ENCODE measurements around the gene DGUOK.

DGUOK gene

GRCh38 chr2:73947412-73948018, 20.8 kb downstream of the DGUOK start:
- no peak for DNase-seq (ENCODE audit: low read depth)

DNA sequence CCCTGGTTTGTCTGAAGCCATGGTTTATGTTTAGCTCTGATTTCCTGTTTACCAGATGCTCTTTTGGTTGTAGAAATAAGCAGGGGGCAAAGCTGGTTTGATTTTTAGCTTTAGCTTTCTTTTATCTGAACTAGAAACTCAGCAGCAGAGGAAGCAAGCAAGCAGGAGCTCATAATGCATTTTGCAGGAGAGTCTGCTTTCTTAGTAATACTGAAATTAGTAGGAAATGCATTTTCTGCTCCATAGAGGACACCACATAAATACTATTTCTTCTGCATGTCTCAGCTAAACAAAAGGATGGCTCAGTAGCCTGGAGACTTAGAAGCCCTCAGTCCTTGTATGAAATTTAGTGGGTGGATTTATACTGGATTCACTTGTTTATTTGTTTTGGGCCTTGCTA, 23.1 kb downstream of the DGUOK start:
- DNase-seq (ENCODE audit: low read depth), result no peak

- DNase-seq (ENCODE audit: low read depth), result no peak
Observed at GRCh38 chr2:73952499-73953446, 26.1 kb downstream of the DGUOK start.

GRCh38 chr2:73956218-73956865, 29.7 kb downstream of the DGUOK start:
- DNase-seq (ENCODE audit: low read depth), result no peak

GRCh38 chr2:73961274-73961673, 34.6 kb downstream of the DGUOK start:
- no peak for DNase-seq (ENCODE audit: low read depth)

DNA sequence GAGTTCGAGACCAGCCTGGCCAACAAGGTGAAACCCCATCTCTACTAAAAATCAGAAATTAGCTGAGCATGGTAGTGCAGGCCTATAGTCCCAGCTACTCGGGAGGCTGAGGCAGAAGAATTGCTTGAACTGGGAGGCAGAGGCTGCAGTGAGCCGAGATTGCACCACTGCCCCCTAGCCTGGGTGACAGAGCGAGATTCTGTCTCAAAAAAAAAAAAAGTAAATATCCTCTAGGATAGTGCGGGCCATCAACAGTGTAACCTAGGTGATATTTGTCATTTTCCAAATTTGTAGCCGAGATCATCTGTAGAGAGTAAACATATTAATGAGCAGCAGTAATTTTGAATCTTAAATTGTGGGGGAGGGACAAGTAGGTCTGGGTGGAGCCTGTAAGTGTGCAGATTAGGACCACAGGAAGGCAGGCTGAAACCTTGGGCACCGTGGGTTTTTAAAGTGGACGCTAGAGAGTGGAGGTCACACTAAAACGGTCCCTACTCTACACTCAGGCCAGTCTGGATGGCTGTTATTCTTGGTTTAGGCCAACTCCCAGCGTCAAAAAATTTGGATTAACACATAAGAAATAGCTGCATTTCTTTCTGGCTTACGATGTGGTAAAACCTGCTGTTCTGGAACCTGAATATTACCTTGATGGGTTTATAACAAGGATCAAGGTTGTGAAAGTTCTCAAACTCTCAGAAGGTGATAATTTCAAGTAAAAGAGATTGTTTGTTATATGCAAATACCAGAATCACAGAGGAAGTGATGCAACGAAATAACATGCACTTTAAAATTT, 35.3 kb downstream of the DGUOK start:
- DNase-seq (ENCODE audit: low read depth), result no peak

GRCh38 chr2:73962798-73963197, 36.1 kb downstream of the DGUOK start:
- DNase-seq (ENCODE audit: low read depth), result no peak

GRCh38 chr2:73963385-73964120, 36.9 kb downstream of the DGUOK start:
- DNase-seq (ENCODE audit: low read depth), result no peak

GRCh38 chr2:73964223-73964622, 37.5 kb downstream of the DGUOK start:
- DNase-seq (ENCODE audit: low read depth), result no peak

DNA sequence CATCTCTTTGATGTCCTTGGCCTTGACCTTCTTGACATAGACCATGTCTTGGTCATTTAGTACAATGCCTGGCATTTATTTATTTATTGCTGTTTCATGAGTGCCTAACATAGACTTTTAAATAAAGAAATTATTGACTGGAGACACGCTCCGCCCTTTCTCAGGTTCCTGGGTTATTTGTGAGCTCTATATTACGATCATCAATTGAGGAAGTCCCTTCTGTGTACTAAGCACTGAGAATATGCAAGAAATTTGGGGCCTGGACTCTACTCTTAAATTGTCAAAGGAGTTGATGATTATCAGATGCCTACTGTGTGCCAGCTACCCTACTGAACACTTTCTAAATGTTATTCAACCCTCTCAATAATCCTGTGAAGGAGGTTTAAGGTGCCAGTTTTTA, 38.4 kb downstream of the DGUOK start:
- no peak for DNase-seq (ENCODE audit: low read depth)

- DNase-seq (ENCODE audit: low read depth), result no peak
Observed at GRCh38 chr2:73968357-73968937, 41.8 kb downstream of the DGUOK start.

GRCh38 chr2:73969356-73969755, 42.7 kb downstream of the DGUOK start:
- DNase-seq (ENCODE audit: low read depth), result no peak

GRCh38 chr2:73970141-73970803, 43.6 kb downstream of the DGUOK start:
- DNase-seq (ENCODE audit: low read depth), result no peak

DNA sequence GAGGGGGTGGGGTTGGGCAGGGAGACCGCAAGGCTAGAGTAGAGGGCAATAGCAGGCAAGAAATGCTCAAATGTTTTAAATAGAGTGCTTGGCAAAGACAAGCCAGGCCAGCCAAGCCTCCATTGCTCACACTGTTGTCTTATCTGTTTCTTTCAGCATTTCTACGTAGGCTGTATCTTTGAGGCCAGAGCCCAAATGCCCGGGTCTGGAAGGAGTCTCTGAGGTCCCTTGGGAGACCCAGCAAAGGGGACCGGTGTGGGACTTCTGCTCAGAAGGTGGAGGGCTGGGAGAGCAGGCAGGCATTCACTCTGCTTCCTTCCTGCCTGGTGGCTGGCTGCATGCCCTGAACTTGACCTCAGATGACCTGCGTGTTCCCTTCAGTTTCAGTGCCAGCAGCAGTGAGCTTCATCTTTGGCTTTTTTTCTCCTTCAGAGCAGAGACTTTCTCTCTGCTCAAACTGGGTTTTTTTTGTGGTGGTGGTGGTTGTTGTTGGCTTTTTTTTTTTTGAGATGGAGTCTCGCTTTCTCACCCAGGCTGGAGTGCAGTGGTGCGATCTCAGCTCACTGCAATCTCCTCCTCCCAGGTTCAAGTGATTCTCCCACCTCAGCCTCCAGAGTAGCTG, 44.3 kb downstream of the DGUOK start:
- no peak for DNase-seq (ENCODE audit: low read depth)

DNA sequence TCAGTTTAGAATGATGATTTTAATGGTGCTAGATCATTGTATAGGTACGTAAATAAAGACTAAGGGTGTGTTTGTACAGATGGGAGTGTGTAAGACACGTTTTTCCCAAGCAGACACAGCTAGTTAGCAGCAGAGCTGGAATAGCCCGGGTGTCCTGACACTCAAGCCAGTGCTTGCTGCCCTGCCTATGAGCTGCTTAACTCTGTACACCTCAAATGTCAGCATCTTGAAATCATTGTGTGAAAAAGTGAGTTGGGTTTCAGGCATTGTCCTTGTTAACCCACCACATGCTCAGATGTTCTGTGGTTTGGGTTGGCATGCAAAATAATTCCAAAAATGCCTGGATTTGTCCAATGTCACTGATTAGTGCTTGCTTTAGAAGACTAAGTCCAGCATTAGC, 45.0 kb downstream of the DGUOK start:
- no peak for DNase-seq (ENCODE audit: low read depth)

- DNase-seq (ENCODE audit: low read depth), result no peak
Observed at GRCh38 chr2:73972846-73973245, 46.2 kb downstream of the DGUOK start.

- no peak for DNase-seq (ENCODE audit: low read depth)
Observed at GRCh38 chr2:73975731-73976130, 49.1 kb downstream of the DGUOK start.

DNA sequence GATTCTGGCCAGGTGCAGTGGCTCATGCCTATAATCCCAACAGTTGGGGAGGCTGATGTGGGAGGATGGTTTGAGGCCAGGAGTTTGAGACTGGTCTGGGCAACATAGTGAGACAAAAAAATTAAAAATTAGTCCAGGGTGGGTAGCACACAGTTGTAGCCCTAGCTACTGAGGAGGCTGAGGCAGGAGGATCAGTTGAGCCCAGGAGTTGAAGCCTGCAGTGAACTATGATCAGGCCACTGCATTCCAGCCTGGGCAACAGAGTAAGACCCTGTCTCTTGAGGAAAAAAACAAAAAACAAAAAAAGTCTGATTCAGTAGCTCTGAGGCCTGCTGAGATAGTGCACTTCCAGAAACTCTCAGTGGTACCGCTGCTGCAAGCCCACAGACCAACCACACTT, 50.1 kb downstream of the DGUOK start:
- DNase-seq (ENCODE audit: low read depth), result no peak

DNA sequence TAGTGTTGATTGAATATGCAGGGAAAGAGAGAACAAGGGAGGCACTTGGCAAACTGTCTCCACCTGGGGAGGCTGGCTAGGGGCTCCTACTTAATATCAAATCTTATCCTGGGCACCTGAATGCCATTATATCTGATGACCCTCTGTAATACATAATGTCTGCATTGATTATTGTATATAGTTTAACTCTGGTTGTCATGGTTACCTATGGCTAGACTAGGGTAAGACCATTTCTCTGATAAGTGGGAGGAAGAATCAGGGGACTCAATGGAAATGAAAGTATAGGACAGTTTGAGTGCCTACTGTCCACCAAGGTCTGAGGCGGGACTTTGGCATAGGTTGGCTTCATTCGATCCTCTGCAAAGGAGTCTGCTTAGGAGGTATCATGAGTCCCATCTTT, 50.8 kb downstream of the DGUOK start:
- DNase-seq (ENCODE audit: low read depth), result no peak

GRCh38 chr2:73979021-73979420, 52.3 kb downstream of the DGUOK start:
- peak; percentile 37 for DNase-seq (ENCODE audit: low read depth)
